ENCODE data around the gene HPGD. TPM values are rescaled to one million over a fixed set of nuclear protein-coding genes. Genes with fewer than 3 reads are reported as not detected.

HPGD gene
- total RNA-seq: 100 to 1,000 TPM in 2 of 4 donors, 10 to 100 TPM in 2; 20.5 to 167 (median 111) TPM

DNA sequence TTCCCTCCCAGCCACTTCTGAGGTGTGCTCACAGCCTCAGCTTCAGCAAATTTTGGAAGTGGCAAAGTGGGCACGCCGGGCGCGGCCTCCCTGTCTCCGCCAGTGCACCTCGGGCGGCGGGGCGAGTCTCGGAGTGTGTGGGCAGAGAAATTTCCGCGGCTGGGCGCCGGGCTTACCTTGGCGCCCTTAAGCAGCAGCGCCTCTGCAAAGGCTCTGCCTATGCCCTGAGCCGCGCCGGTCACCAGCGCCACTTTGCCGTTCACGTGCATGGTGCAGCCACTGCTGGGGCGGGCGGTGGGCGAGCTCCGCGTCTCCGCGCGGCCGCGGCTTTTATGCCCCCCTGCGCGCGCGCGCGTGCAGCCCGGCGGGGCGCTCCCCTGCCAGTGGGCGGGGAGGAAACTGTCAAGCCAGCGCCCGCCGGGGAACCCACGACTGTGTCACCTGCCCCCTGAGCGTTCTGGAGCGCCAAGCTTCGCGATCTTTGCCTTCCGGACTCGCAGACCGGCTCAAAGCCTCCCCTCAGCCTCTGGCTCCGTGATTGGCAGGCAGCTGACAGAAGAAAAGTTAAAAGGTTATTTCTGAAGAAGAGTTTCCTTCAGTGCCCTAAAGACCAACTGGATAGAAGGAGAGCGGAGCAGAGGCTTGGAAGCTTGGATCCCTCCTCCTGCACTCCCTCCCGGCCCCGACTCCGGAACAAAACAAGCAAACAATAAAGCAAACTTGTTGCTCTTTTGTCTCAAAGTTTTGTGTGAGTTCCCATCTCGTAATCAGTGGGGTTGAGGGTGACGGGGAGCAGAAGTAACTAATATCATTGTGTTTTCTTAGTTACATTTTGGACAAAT, at the start of gene HPGD:
TSS of gene HPGD (minus strand) at position 306 of the 842 bp plus-strand sequence. CDS start at position 269, 37 bp downstream.
- no peak for TF ChIP-seq CTCF (IDR thresholded peaks at IDR 0.05; ENCODE audit: low read depth)

DNA sequence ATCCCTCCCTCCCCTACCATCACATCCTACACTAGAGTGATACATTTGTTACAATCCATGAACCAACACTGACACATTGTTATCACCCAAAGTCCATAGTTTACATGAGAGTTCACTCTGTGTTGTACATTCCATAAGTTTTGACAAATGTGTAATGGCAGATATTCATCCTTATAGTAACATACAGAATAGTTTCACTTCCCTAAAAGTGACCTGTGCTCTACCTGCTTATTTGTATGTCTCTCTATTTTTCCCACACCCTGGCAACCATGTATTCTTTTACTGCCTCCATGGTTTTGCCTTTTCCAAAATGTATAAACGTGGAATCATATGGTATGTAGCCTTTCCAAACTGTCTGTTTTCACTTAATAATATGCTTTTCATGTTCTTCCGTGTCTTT, 42.2 kb upstream of the HPGD start:
- TF ChIP-seq CTCF (IDR thresholded peaks at IDR 0.05; ENCODE audit: low read depth): no peak

DNA sequence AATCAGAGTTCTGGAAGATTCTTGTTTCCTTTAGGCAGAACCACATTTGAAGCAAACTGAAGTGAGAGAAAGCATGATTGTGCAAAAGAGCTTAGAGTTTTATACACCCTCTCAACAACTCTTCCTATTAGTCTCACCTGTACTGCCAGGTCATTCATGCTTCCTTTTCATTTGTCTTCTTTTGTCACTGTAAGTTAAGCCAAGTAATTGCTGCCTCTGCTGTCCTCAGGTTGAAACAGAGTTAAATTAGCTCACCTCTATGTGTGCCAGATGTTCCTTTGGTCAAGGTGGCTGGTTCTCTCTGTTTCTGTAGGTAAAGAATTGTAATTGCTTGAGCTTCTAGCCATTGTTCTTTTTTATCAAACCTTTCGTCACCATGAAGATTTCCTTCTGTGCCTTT, 41.1 kb upstream of the HPGD start:
- TF ChIP-seq CTCF (IDR thresholded peaks at IDR 0.05; ENCODE audit: low read depth): no peak

- no peak for TF ChIP-seq CTCF (IDR thresholded peaks at IDR 0.05; ENCODE audit: low read depth)
Observed at GRCh38 chr4:174561560-174561959, 39.3 kb upstream of the HPGD start.

GRCh38 chr4:174559894-174560293, 37.6 kb upstream of the HPGD start:
- no peak for TF ChIP-seq CTCF (IDR thresholded peaks at IDR 0.05; ENCODE audit: low read depth)

- TF ChIP-seq CTCF (IDR thresholded peaks at IDR 0.05; ENCODE audit: low read depth): no peak
Observed at GRCh38 chr4:174555789-174556630, 33.7 kb upstream of the HPGD start.

- no peak for TF ChIP-seq CTCF (IDR thresholded peaks at IDR 0.05; ENCODE audit: low read depth)
Observed at GRCh38 chr4:174554231-174554728, 32.0 kb upstream of the HPGD start.
